Osteoblast (primary cell): Measurements from ENCODE around the gene TNKS1BP1. TPM values are rescaled to one million over a fixed set of nuclear protein-coding genes. Genes with fewer than 3 reads are reported as not detected.

Experiments used
- DNase-seq: peaks from one replicate; pipeline ENCODE4 v3.0.0; 2011; ENCODE audit warnings: low spot score, mixed read lengths; ENCODE audit not compliant: insufficient read length; ENCODE audit errors: missing footprints
- H2AFZ ChIP-seq: 2 replicates; pipeline ENCODE4 v1.6.0; 2011; ENCODE audit warnings: mild to moderate bottlenecking, low read length
- H3K27ac ChIP-seq: 2 replicates; pipeline ENCODE4 v1.5.1; 2011; ENCODE audit warnings: mild to moderate bottlenecking, low read depth, low read length, moderate library complexity
- H3K27me3 ChIP-seq: 2 replicates; pipeline ENCODE4 v1.6.0; 2012; ENCODE audit warnings: mild to moderate bottlenecking, control low read depth, inconsistent platforms, low read length, moderate library complexity; ENCODE audit not compliant: insufficient read depth
- H3K36me3 ChIP-seq: 2 replicates; pipeline ENCODE4 v1.5.1; 2011; ENCODE audit warnings: mild to moderate bottlenecking, low read length, control low read depth, moderate library complexity; ENCODE audit not compliant: insufficient read depth
- H3K4me1 ChIP-seq: 2 replicates; pipeline ENCODE4 v1.5.1; 2011; ENCODE audit warnings: mild to moderate bottlenecking, low read length, control low read depth, moderate library complexity; ENCODE audit not compliant: insufficient read depth
- H3K4me2 ChIP-seq: 2 replicates; pipeline ENCODE4 v1.6.0; 2011; ENCODE audit warnings: mild to moderate bottlenecking, low read length; ENCODE audit not compliant: insufficient read depth
- H3K4me3 ChIP-seq: fragments of 200-600 bp; sonication (generic); 3 replicates; pipeline ENCODE4 v1.5.1; 2012; ENCODE audit warnings: mild to moderate bottlenecking, low read length, inconsistent platforms; ENCODE audit not compliant: insufficient read depth
- H3K79me2 ChIP-seq: 2 replicates; pipeline ENCODE4 v1.6.0; 2012; ENCODE audit warnings: mild to moderate bottlenecking, low read length, control low read depth, inconsistent platforms; ENCODE audit not compliant: insufficient read depth
- H3K9me3 ChIP-seq: 2 replicates; pipeline ENCODE4 v1.5.1; 2011; ENCODE audit warnings: low read depth, low read length, control low read depth
- H4K20me1 ChIP-seq: 2 replicates; pipeline ENCODE4 v1.6.0; 2012; ENCODE audit warnings: mild to moderate bottlenecking, low read length, control low read depth; ENCODE audit not compliant: insufficient read depth
- CTCF ChIP-seq: IDR thresholded peaks from 2 replicates; pipeline ENCODE4 v1.5.1; 2011; ENCODE audit warnings: mild to moderate bottlenecking, low read depth, low read length, moderate library complexity; ENCODE audit errors: extremely low read depth
- total RNA-seq: library from RNA; depleted of rRNA; stranded (reverse); fragments of >200 nt; gene quantifications from 2 replicates; pipeline ENCODE4 v1.2.3, GENCODE V29; 2012

Gene TNKS1BP1
- total RNA-seq, 1 donor, result 74.6 TPM

DNA sequence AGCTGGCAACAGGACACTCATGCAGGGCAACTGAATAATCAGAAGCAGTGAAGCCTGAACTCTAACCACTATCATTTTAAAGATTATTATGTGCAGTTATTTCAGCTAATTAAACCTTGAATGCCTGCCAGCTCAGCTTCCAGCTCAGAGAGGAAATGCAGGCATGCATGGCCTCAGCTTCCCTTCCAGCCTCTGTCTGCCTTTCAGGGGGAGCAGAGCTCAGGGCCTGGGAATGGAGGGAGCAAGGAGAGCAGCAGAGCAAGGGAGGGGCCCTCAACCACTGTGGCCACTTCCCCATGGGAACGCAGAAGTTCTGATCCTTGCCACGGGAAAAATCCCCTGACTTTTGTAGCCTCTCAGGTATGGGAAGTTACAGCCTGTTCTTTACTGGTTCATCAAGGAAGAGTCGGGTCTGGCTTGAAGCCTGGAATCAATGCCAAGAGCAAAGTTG is 55.2 kb downstream of the TNKS1BP1 start:
- Histone ChIP-seq H2AFZ (no peak overlapping the region), H3K4me1 (peaks cover 2% of the 10 kb centered on the region), H3K36me3 (no peaks in the 10 kb centered on the region), H3K4me3 (no peak overlapping the region), H3K27me3 (no peaks in the 10 kb centered on the region), H3K9me3 (peaks cover 4% of the 10 kb centered on the region), H3K4me2 (no peak overlapping the region), H3K27ac (no peak overlapping the region), H3K79me2 (no peaks in the 10 kb centered on the region), H4K20me1 (no peaks in the 10 kb centered on the region)
- DNase-seq, result no peak
- TF ChIP-seq CTCF, result no peak

DNA sequence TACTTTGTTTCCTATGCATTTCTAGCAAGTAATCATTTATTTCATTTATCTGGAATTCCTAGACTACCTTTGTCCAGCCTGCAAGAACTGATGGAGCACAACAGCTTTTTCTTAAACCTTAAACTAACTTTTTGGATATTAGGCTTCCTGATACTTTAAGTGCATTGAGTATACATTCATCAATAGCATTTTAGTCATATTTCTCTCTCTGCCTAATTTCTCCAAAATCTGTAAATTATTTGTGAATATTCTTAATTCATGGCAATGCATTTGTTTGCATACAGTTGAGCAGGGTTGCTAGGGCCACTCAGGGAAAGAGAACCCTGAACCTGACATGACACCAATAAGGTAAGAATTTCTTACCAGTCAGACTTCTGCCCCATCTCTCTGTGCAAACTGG is 58.6 kb downstream of the TNKS1BP1 start:
- no peak for DNase-seq
- Histone ChIP-seq H4K20me1 (no peaks in the 10 kb centered on the region), H3K9me3 (no peaks in the 10 kb centered on the region), H3K27ac (no peak overlapping the region), H3K36me3 (no peaks in the 10 kb centered on the region), H2AFZ (no peak overlapping the region), H3K4me3 (no peak overlapping the region), H3K27me3 (no peaks in the 10 kb centered on the region), H3K4me2 (no peak overlapping the region), H3K79me2 (no peaks in the 10 kb centered on the region), H3K4me1 (no peaks in the 10 kb centered on the region)
- no peak for TF ChIP-seq CTCF

DNA sequence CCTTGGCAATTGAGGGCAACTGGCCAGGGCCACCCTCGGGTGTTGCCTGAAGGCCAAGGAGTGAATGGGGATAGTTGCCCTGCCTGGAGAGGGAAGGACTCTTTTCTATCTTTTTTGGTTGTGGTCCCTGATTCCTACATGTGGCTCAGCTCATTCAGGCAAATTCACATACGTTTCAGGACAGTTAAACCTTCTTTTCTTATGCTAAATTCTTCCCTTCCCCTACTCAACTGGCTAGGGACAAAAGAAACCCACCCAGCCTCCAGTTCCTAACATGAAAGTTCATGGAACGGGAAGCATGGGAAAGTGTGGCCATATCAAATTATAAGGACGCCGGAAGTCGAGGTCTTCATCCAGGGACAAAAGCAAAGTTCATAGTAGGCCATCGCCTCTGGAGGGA is 61.4 kb downstream of the TNKS1BP1 start:
- TF ChIP-seq CTCF, result no peak
- Histone ChIP-seq H3K4me3 (no peak overlapping the region), H3K4me1 (no peaks in the 10 kb centered on the region)

GRCh38 chr11:57262157-57262556 is 62.6 kb downstream of the TNKS1BP1 start:
- Histone ChIP-seq H4K20me1 (no peaks in the 10 kb centered on the region), H2AFZ (no peak overlapping the region), H3K79me2 (no peaks in the 10 kb centered on the region), H3K4me1 (no peaks in the 10 kb centered on the region), H3K27ac (no peak overlapping the region), H3K4me2 (no peak overlapping the region), H3K27me3 (no peaks in the 10 kb centered on the region), H3K36me3 (no peaks in the 10 kb centered on the region), H3K4me3 (no peak overlapping the region), H3K9me3 (no peaks in the 10 kb centered on the region)
- DNase-seq, result no peak
- TF ChIP-seq CTCF, result no peak

More for the DNA sequence above, 61.4 kb downstream of the TNKS1BP1 start:
- Histone ChIP-seq H3K4me2 (no peak overlapping the region), H3K9me3 (no peaks in the 10 kb centered on the region), H3K27ac (no peak overlapping the region), H4K20me1 (no peaks in the 10 kb centered on the region), H3K79me2 (no peaks in the 10 kb centered on the region), H3K36me3 (no peaks in the 10 kb centered on the region), H3K27me3 (no peaks in the 10 kb centered on the region), H2AFZ (no peak overlapping the region)
- no peak for DNase-seq
